Hematopoietic multipotent progenitor cell treated with erythropoietin and hydrocortisone succinate and interleukin-3 and kit ligand, for 17 days (in vitro differentiated cells): ENCODE measurements around the gene FPR3.
"Not testable (repeated sequence)": the region's sequence is repeated elsewhere in the genome, so short reads cannot be mapped to it uniquely, and the experiment has no call there.

Experiments
- DNase-seq: peaks from one replicate; pipeline ENCODE4 v3.0.0-alpha.2; 2015; ENCODE audit warnings: low spot score

The FPR3 gene

GRCh38 chr19:51794885-51795490, at the start of gene FPR3:
Gene FPR3 (plus strand): TSS chr19:51795157. CDS start chr19:51823749, 28,592 bp downstream.
- DNase-seq = no peak

- no peak for DNase-seq
These were observed 48.2 kb upstream of the FPR3 start for GRCh38 chr19:51746731-51747130.

GRCh38 chr19:51749979-51750378, 45.0 kb upstream of the FPR3 start:
- no peak for DNase-seq

- DNase-seq = no peak
These were observed 44.4 kb upstream of the FPR3 start for GRCh38 chr19:51750400-51751094.

- DNase-seq = no peak
These were observed 43.3 kb upstream of the FPR3 start, which contains the start of gene FPR1 for GRCh38 chr19:51751655-51752054. Gene FPR1 (minus strand): TSS chr19:51751878. CDS start chr19:51746994, 4,884 bp downstream.

GRCh38 chr19:51754109-51754508, 40.8 kb upstream of the FPR3 start:
- DNase-seq = no peak

GRCh38 chr19:51754770-51755169, 40.2 kb upstream of the FPR3 start:
- DNase-seq = no peak

- DNase-seq = no peak
These were observed 39.4 kb upstream of the FPR3 start for GRCh38 chr19:51755571-51755970.

- DNase-seq = no peak
These were observed 34.1 kb upstream of the FPR3 start, which contains the start of gene FPR2 for GRCh38 chr19:51760697-51761356. Gene FPR2 (plus strand): TSS chr19:51761180. CDS start chr19:51768659, 7,479 bp downstream.

- DNase-seq = no peak
These were observed 33.3 kb upstream of the FPR3 start for GRCh38 chr19:51761696-51762095.

- DNase-seq = no peak
These were observed 29.9 kb upstream of the FPR3 start for GRCh38 chr19:51765086-51765485.

GRCh38 chr19:51766461-51766860, 28.5 kb upstream of the FPR3 start:
- DNase-seq = no peak

GRCh38 chr19:51771376-51772130, 23.4 kb upstream of the FPR3 start:
- DNase-seq = no peak

GRCh38 chr19:51772977-51773376, 22.0 kb upstream of the FPR3 start:
- no peak for DNase-seq

GRCh38 chr19:51776561-51776960, 18.4 kb upstream of the FPR3 start:
- not testable (repeated sequence) for DNase-seq

GRCh38 chr19:51777570-51778462, 17.1 kb upstream of the FPR3 start:
- DNase-seq = peak; percentile 38

GRCh38 chr19:51779181-51779580, 15.8 kb upstream of the FPR3 start:
- DNase-seq = no peak

- DNase-seq = no peak
These were observed 15.3 kb upstream of the FPR3 start for GRCh38 chr19:51779703-51780102.

- DNase-seq = no peak
These were observed 14.7 kb upstream of the FPR3 start for GRCh38 chr19:51780270-51780669.

- no peak for DNase-seq
These were observed 13.0 kb upstream of the FPR3 start for GRCh38 chr19:51781999-51782398.

GRCh38 chr19:51783372-51783771, 11.6 kb upstream of the FPR3 start:
- no peak for DNase-seq
